Fibroblast of the conjunctiva (primary cell): ENCODE data around the gene ARHGAP10.
A peak's percentile ranks its signal among the peaks of the same experiment; 100 is the strongest.
"Not testable (repeated sequence)": the region's sequence is repeated elsewhere in the genome, so short reads cannot be mapped to it uniquely, and the experiment has no call there.

Experiments
- DNase-seq: peaks from one replicate; pipeline ENCODE4 v3.0.0-alpha.2; 2010; ENCODE audit warnings: low read depth

ARHGAP10 gene

GRCh38 chr4:147991543-147992283, 259.8 kb downstream of the ARHGAP10 start:
- no peak for DNase-seq

DNA sequence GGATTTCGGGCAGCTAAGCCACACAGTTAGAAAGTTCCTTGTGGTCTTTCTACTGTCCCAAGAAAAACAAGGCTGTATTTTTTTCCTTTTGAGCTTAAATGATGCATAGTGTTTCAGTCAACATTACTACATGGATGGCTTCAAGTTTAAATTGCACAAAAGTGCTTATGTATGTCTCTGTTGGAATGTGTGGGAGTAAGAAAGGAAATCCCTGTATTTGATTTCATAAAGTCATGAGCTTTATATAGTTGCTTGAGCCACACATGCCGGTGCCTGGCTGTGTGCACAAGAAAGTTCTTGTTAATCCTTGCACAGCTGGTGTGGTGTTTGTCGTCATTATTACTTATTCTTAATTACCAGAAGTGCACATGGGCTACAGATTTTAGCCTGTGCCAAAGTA, 262.2 kb downstream of the ARHGAP10 start:
- no peak for DNase-seq

GRCh38 chr4:147994491-147995385, 262.9 kb downstream of the ARHGAP10 start:
- no peak for DNase-seq

DNA sequence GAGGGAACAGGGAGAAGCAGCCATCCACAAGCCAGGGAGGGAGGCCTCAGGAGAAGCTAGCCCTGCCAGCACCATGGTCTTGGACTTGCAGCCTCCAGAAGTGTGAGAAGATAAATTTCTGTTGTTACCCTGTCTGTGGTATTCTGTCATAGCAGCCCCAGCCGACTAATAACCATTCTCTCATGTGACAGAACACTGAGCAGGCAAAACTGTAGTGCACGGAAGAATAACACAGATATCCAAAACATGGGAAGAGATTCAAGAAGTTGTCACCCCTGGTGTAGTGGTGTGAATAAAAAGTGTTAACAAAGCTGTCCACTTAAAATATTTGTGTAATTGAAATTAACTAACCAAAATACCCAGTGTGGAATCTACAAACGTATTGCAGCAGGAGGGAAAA, 265.0 kb downstream of the ARHGAP10 start:
- no peak for DNase-seq

DNA sequence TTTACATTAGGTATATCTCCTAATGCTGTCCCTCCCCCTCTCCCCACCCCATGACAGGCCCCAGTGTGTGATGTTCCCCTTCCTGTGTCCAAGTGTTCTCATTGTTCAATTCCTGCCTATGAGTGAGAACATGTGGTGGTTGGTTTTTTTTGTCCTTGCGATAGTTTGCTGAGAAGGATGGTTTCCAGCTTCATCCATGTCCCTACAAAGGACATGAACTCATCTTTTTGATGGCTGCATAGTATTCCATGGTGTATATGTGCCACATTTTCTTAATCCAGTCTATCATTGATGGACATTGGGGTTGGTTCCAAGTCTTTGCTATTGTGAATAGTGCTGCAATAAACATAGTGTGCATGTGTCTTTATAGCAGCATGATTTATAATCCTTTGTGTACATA, 268.1 kb downstream of the ARHGAP10 start:
- not testable (repeated sequence) for DNase-seq

DNA sequence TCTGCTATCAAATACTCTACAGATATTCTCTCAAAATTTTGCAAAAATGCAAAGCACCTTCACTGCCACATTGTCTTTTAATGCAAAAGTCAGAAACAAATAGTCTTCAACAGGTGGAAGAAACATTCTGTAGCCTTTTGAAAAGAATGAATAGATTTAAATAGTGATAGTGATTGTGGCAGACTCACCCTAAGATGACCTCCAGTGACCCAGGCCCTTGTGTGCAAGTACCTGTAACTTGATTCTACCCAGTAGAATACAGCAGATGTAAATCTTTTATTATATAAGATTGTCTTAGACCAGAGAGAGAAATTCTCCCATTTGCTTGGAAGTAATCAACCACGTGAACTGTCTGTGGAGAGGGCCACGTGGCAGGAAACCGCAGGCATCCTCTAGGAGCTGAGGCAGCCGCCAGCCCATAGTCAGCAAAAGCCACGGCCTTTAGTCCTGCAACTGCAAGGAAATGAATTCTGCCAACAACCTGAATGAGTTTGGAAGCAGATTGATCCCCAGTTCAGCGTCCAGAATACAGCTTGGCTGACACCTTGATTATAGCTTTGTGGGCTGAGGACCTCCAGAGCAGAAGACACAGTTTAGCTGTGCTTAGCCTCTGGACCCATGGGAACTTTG, 272.5 kb downstream of the ARHGAP10 start:
- no peak for DNase-seq

DNA sequence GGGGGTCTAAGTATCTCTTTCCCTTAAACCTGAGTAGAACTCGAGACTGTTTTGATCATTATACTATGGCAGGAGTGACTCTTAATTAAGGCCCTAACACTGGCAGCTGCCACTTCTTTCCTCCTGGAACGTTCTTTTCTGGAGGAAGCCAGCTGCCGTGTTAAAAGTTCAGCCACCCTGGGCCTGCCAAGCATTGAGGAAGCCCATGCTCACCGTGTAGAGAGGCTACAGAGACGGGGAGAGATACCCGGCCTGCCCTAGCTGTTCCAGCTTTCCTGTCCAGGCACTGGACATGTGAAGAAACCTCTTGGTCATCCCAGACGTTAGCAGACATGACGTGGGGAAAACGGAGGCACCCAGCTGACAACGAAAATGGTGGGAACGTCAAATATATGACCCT, 274.1 kb downstream of the ARHGAP10 start:
- no peak for DNase-seq

DNA sequence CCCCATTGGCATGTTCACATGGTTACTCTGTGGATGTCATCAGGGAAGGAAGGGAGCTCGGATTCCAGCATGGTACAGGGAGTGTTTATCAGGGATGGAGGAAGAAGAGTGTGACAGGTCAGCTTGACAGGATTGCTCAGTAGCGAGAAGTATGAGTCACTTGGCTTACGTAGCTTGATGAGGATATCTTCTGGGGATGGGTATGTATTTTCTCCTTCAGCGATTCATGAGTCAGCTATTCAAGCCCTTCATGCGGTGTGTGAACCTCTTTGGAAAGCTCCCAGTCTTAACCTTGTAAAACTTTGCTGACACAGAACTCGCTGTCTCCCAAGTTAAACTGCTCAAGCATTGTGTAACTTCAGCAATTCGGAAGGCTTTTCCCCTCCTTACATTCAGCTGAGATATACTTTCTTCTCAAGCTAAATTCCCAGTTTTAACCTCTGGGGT, 275.4 kb downstream of the ARHGAP10 start:
- peak; percentile 91 for DNase-seq

GRCh38 chr4:148007792-148008191, 275.9 kb downstream of the ARHGAP10 start:
- DNase-seq, result no peak

GRCh38 chr4:148015058-148015457, 283.2 kb downstream of the ARHGAP10 start:
- no peak for DNase-seq

DNA sequence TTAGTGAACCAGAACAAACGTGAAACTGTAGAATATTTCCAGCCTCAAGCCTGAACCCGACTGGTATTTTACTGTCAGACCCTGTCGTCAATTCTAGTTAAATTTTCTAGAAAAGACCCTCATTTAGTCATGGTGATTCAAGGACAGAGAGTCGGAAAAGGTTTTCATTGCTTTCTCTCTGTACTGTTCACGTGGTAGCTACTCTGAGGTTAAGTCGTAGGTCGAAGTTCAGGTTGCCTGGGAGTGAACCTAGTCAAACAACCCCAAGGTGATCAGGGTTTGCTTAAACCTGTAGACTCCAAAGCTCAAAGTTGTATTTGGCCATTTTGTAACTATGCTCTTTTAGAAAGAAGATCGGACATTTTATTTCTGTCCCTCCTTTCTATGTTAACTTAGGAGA, 283.6 kb downstream of the ARHGAP10 start:
- no peak for DNase-seq

DNA sequence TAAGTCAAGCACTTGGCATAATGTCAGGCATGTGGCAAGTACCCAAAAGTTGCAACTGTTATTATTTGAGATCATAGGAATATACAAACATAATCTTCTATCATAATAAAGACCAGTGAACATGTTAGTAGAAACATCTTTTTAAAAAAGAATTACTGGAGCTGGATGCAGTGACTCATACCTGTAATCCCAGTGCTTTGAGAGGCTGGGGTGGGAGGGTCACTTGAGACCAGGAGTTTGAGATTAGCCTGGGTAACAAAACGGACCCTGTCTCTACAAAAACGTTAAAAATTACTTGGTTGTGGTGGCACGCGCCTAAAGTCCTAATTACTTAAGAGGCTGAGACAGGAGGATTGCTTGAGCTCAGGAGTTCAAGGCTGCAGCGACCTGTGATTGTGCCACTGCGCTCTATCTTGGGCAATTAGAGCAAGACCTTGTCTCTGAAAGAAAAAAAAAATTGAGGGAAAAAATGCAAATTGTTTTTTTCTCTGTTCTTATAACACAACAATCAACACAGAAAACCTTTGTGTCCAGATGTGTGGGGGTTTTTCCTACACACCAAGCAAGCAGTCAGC, 284.3 kb downstream of the ARHGAP10 start:
- no peak for DNase-seq

- no peak for DNase-seq
Observed at GRCh38 chr4:148017801-148018200, 285.9 kb downstream of the ARHGAP10 start.

DNA sequence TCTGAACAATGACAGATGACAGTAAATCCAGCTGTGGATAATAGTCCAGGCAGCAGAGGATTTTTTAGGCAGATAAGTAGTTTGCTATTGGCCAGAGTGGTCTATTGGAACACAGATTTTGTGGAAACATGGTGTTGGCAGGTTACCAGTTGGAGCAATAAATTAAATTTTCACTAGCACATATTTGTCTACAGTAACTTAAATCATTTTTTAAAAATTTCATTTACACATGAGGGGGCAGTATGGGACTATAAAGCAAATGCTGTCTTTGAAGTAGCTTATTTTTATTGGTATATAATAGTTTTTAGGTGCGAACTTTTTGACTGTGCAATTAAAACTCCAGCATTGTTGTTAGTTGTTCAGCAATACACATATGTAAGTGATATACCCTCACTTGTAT, 289.8 kb downstream of the ARHGAP10 start:
- DNase-seq, result no peak

- DNase-seq, result no peak
Observed at GRCh38 chr4:148022975-148023374, 291.1 kb downstream of the ARHGAP10 start.

DNA sequence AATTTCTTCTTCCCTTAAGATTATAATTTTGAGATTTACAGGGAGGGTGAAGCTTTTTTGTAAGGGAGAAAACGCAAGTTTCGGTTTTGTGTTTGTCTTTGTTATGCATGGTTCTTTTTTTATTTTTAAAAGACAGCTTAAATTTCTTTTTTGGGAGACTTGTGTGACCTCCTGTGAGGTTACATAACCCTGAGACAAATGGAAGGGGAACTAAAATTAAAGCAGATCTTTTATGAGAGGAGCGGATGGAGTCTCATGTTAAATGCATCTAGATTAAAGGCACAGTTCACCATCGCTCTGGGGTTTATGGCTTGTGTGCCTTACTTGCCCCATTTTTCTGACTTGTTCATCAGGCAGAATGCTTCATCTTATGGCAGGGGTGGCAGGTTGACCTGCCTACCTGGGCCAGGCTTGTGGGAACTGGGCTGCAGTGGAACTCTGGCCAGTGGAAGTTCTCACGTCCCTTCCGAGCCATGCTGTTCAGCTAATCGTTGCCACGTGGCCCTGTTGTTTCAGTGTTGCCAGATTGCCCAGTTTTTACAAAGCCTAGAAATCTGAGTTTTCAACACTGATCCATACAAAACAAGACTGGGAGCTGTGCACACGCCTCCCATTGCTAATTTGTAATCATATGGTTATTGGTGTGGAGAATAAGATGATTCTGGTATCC, 291.8 kb downstream of the ARHGAP10 start:
- no peak for DNase-seq

DNA sequence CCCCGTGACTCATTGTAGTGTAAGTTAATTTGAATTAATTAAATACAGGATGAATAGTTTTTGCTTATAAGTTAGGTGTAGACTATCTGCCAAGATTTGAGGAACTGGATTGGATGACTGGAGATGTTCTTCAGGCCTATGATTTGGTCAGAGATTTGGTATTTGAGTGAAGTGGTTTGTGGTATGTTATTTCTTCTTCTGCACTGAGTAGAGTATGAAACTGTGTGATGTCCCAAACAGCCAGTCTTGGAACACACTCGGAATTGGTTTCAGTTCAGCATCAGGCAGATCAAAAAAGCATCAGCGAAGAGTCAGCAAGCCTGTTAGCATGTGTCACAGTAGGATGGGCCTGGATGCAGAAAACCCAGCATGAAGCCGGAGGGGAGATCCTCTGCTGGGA, 294.1 kb downstream of the ARHGAP10 start:
- peak; percentile 81 for DNase-seq

DNA sequence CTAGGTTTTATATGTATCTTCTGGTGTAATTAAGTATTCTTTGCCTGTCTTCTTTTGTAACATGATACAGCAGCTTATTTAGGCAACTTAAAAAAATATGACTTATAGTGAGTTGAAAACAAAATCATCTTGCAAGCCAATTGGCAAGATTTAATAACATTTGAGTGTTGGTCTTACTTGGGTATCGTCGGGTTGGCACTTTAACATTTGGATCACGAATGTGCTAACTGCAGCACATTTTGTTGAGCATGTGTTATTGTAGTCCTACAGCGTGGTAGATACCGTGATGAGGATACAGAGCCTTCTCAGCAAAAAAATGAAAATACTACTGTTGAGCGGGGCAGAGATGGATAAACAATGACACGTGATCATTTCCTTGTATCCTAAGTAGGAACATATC, 295.3 kb downstream of the ARHGAP10 start:
- no peak for DNase-seq

DNA sequence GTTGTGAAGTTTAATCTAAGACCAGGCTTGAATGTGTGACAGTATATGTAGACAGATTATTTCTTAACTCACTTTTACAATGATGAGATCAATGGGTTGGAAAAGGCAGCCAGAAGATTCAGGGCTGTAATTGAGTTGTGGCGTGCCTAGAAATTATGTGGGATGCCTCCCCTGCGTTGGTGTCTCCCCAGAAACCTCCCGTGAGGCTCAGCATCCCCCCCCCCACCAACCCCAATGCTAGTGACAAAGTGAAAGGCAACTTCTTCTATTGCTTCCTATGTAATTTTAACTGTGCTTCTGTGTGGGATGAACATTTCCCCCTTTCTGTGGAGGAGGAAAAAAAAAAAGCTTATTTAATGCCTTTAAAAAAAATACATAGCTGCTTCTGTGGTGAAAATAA, 297.9 kb downstream of the ARHGAP10 start:
- DNase-seq, result no peak

DNA sequence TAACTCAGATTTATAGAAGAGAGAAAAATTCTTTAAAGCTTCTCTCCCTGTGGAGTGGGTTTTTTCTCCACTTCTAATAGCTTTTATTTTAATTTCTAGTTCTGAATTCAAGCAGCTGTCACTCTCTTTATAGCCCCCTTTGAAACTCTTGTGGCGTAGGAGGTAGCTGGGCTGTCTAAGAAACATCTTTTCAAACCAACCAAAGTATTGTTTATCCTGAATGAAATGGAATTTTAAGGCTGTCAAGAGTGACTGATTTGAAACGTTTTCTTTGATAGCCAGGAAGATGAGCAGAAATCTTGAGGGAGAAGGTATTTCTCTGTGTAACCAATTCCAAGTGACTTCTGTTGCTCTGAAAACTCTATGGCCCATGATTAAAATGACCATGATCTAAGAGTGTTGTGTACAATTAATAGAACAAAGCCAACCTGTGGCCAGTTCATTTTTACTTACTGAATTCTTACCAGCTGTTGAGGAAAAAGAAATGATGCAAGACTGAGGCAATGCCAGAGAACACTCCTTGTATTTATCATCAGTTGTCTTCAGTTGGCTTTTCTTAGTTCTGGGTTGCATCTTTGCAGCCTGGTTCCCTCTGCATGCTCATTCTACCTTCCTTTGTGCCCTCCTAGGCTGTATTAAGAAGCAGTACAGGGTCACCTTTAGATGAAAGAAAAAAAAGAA, 298.4 kb downstream of the ARHGAP10 start:
- peak; percentile 86 for DNase-seq

GRCh38 chr4:148034813-148035212, 302.9 kb downstream of the ARHGAP10 start:
- no peak for DNase-seq
